ENCODE data around the gene LDOC1. TPM values are rescaled to one million over a fixed set of nuclear protein-coding genes. Genes with fewer than 3 reads are reported as not detected.

The LDOC1 gene
- polyA plus RNA-seq, 1 of the 3 experiments (the other 2 are of a cell fraction), result 33.3 TPM

GRCh38 chrX:141221611-141222010 lies 44.7 kb upstream of the LDOC1 start:
- DNase-seq, result no peak
- ChIA-PET CTCF (no interaction called here), POLR2A (no interaction called here)
- Histone ChIP-seq H3K27me3 (ENCODE audit: insufficient read depth) (no peaks in the 10 kb centered on the region), H3F3A (replicated peaks; ENCODE audit: insufficient read depth) (peaks cover 9% of the 10 kb centered on the region), H4K20me1 (ENCODE audit: insufficient read depth) (no peaks in the 10 kb centered on the region), H3K4me2 (no peak overlapping the region), H2AFZ (ENCODE audit: low read depth) (no peak overlapping the region), H3K9me3 (no peaks in the 10 kb centered on the region), H3K9me2 (no peaks in the 10 kb centered on the region), H3K4me3 (ENCODE audit: low read depth in 2 of 2, low read length in 1 of 2) (no peak overlapping the region), H3K27ac (ENCODE audit: low read depth in 2 of 2, low read length in 1 of 2) (peak overlapping the region in 1 of 2 experiments; percentile 51; a peak in 1 of 4 replicates), H3K4me1 (ENCODE audit: control insufficient read depth in 1 of 2, insufficient read depth in 2 of 2, low read depth in 1 of 2, low read length in 1 of 2) (no peaks in the 10 kb centered on the region), H3K36me3 (replicated peaks in 1 of 2; ENCODE audit: control insufficient read depth in 1 of 2, insufficient read depth in 2 of 2, low read length in 1 of 2) (no peaks in the 10 kb centered on the region), H3K79me2 (ENCODE audit: insufficient read depth) (no peaks in the 10 kb centered on the region), H3K9ac (no peak overlapping the region)
- TF ChIP-seq FOSL2 (IDR thresholded peaks at IDR 0.05; ENCODE audit: borderline replicate concordance, low read depth), result no peak
- TF ChIP-seq TAF1 (IDR thresholded peaks at IDR 0.05; ENCODE audit: borderline replicate concordance, low read depth, low read length), result no peak
- TF ChIP-seq GATA2 (CRISPR knock-in tag; IDR thresholded peaks at IDR 0.05), result no peak
- no peak for TF ChIP-seq TEAD4 (IDR thresholded peaks at IDR 0.05; ENCODE audit: borderline replicate concordance, insufficient read depth)
- no peak for TF ChIP-seq ELF1 (IDR thresholded peaks at IDR 0.05)
- no peak for TF ChIP-seq ZBTB33 (IDR thresholded peaks at IDR 0.05; ENCODE audit: borderline replicate concordance, low read depth)
- TF ChIP-seq FOXJ3 (CRISPR knock-in tag; IDR thresholded peaks at IDR 0.05), result no peak
- TF ChIP-seq YY1 (IDR thresholded peaks at IDR 0.05; ENCODE audit: low read depth), result no peak
- TF ChIP-seq NFIC (IDR thresholded peaks at IDR 0.05; ENCODE audit: borderline replicate concordance), result no peak
- TF ChIP-seq CTCF (IDR thresholded peaks at IDR 0.05), result no peak
- TF ChIP-seq SIN3A (IDR thresholded peaks at IDR 0.05; ENCODE audit: borderline replicate concordance, low read depth, low read length), result no peak
- no peak for TF ChIP-seq MEF2A (IDR thresholded peaks at IDR 0.05; ENCODE audit: borderline replicate concordance, low read depth)
- no peak for TF ChIP-seq USF1 (IDR thresholded peaks at IDR 0.05; ENCODE audit: borderline replicate concordance, low read depth)
- WGBS (ENCODE audit: low lambda C conversion rate), result 59% methylated on average over 2 of the region's 2 CpGs
